Loucy (cell line): ENCODE measurements around the gene KLF16.

Source experiments
- H2AFZ ChIP-seq: fragments of 200-600 bp; sonication (generic); 2 replicates; pipeline ENCODE4 v1.6.0; 2016; ENCODE audit warnings: antibody characterized with exemption, mild to moderate bottlenecking, low read length, moderate library complexity
- H3F3A ChIP-seq: fragments of 200-600 bp; 2 replicates; pipeline ENCODE4 v1.6.0; 2016; ENCODE audit warnings: antibody characterized with exemption, low read depth, mild to moderate bottlenecking
- H3K27me3 ChIP-seq: fragments of 200-600 bp; sonication (generic); 2 replicates; pipeline ENCODE4 v1.6.1; 2014; ENCODE audit warnings: low read length, mild to moderate bottlenecking; ENCODE audit not compliant: insufficient read depth, poor library complexity, severe bottlenecking
- H3K36me3 ChIP-seq: fragments of 200-600 bp; sonication (generic); 2 replicates; pipeline ENCODE4 v1.6.1; 2016; ENCODE audit warnings: low read length; ENCODE audit not compliant: insufficient read depth
- H3K4me1 ChIP-seq: fragments of 200-600 bp; sonication (generic); 2 replicates; pipeline ENCODE4 v1.5.1; 2014; ENCODE audit warnings: low read length, mild to moderate bottlenecking; ENCODE audit not compliant: insufficient read depth, poor library complexity, severe bottlenecking
- H3K4me2 ChIP-seq: fragments of 200-600 bp; sonication (generic); 2 replicates; pipeline ENCODE4 v1.6.0; 2014; ENCODE audit warnings: antibody characterized with exemption, low read length, low read depth, mild to moderate bottlenecking; ENCODE audit not compliant: poor library complexity, severe bottlenecking
- H3K4me3 ChIP-seq: fragments of 200-600 bp; sonication (generic); 2 replicates; pipeline ENCODE4 v1.5.1; 2014; ENCODE audit warnings: low read length, mild to moderate bottlenecking, mixed read lengths; ENCODE audit not compliant: poor library complexity, severe bottlenecking
- H3K79me2 ChIP-seq: fragments of 200-600 bp; sonication (generic); 2 replicates; pipeline ENCODE4 v1.6.1; 2014; ENCODE audit warnings: low read length; ENCODE audit not compliant: insufficient read depth
- H3K9ac ChIP-seq: fragments of 200-600 bp; sonication (generic); 2 replicates; pipeline ENCODE4 v1.6.0; 2014; ENCODE audit warnings: mild to moderate bottlenecking, low read depth, low read length, moderate library complexity; ENCODE audit not compliant: poor library complexity, severe bottlenecking
- H3K9me2 ChIP-seq: fragments of 200-600 bp; sonication (generic); replicated peaks from 2 replicates; pipeline ENCODE4 v1.6.1; 2016; ENCODE audit warnings: low read depth, low read length, mixed read lengths
- H3K9me3 ChIP-seq: fragments of 200-600 bp; sonication (generic); 2 replicates; pipeline ENCODE4 v1.6.1; 2014; ENCODE audit warnings: mild to moderate bottlenecking, antibody characterized with exemption, low read length, low read depth; ENCODE audit not compliant: insufficient read depth
- H4K20me1 ChIP-seq: fragments of 200-600 bp; sonication (generic); 2 replicates; pipeline ENCODE4 v1.6.0; 2014; ENCODE audit warnings: antibody characterized with exemption, low read length, mild to moderate bottlenecking; ENCODE audit not compliant: insufficient read depth, poor library complexity, severe bottlenecking
- CTCF ChIP-seq: fragments of 200-600 bp; sonication (generic); conservative IDR thresholded peaks from 2 replicates; pipeline ENCODE4 v1.5.1; 2014; ENCODE audit warnings: mild to moderate bottlenecking, antibody characterized with exemption, low read length
- EZH2phosphoT487 ChIP-seq: fragments of 200-600 bp; IDR thresholded peaks from 2 replicates; pipeline ENCODE4 v1.6.1; 2018; ENCODE audit warnings: antibody characterized with exemption, mild to moderate bottlenecking, moderate library complexity, borderline replicate concordance

Gene KLF16

DNA sequence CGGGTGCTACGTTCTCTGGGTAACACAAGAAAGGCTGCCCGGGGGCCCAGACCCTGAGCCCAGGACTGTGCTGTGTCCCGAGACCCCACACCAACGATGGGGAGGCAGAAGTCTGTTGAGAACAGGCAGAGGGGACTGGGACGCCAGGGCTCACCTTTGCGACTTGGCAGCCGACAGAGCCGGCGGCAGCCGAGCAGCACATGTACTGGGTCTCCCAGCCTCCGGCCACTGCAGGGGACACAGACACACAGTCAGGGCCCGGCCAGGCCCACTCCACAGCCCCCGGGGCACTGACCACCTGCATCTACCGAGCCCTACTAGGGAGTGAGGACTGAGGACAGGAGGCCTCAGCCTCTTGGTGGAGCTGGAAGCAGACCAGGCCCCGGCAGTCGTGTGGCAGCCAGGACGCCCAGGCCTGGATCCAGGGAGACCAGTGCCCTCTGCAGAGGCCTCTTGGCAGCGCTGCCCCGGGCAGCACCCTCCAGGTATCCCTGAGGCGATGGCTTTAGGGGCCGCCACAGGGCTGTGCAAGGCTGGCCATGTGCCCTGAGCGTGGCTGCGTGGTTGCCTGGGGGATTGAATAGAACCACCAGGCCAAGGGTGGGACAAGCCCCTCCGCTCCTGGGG, 45.7 kb downstream of the KLF16 start:
- no peak overlapping the region for H2AFZ ChIP-seq
- H3K4me2 ChIP-seq, result no peak overlapping the region
- no peaks in the 10 kb centered on the region for H4K20me1 ChIP-seq
- H3K79me2 ChIP-seq, result no peaks in the 10 kb centered on the region
- H3K36me3 ChIP-seq, result peaks cover 43% of the 10 kb centered on the region; the same call in 1 of the 2 replicates
- no peaks in the 10 kb centered on the region for H3K9me3 ChIP-seq
- TF ChIP-seq CTCF (no peak), EZH2phosphoT487 (no peak)
- H3K27me3 ChIP-seq, result no peaks in the 10 kb centered on the region
- no peaks in the 10 kb centered on the region for H3K9me2 ChIP-seq
- H3F3A ChIP-seq, result no peaks in the 10 kb centered on the region
- no peak overlapping the region for H3K9ac ChIP-seq
- peaks cover 10% of the 10 kb centered on the region for H3K4me1 ChIP-seq
- no peak overlapping the region for H3K4me3 ChIP-seq

DNA sequence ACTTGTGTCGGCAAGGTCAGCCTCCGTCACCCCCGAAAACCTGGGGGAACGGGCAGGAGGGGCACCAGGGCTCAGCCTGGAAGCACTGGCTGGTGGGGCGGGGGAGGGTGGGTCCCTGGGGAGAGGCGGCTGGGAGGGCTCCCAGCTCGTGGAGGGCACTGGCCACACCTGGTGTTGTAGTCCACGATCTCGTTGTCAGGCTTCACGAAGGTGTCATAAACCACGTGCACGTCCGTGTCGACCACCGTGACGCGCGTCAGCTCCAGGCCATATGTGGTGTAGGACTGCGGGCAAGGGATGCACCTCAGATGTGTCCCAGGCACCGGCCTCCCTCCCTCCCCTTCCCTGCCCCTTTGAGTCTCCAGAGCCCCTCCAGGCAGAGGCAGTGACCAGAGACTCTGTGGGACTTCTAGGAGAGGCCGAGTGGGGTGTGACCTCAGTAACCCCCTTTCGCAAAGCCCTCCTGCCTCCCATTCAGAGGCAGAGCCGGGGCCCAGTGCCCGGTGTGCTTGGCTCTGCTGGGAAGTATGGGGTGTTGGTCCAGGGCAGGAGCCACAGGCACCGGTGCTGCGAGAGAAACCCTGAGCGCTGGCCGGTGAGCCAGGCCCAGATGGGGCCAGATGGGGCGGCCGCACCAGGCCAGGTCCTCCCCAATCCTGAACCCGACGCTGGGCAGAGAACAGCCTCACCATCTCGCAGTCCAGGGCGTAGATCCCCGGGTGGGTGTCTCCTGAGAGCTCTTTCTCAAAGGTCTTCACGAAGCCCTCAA, 46.7 kb downstream of the KLF16 start:
- Histone ChIP-seq H3K4me1 (peaks cover 10% of the 10 kb centered on the region), H4K20me1 (no peaks in the 10 kb centered on the region), H2AFZ (no peak overlapping the region), H3K27me3 (no peaks in the 10 kb centered on the region), H3K36me3 (peaks cover 43% of the 10 kb centered on the region; the same call in 1 of the 2 replicates), H3K4me2 (no peak overlapping the region), H3F3A (no peaks in the 10 kb centered on the region), H3K79me2 (peaks cover 3% of the 10 kb centered on the region; the same call in 1 of the 2 replicates), H3K4me3 (no peak overlapping the region), H3K9ac (no peak overlapping the region), H3K9me2 (no peaks in the 10 kb centered on the region), H3K9me3 (no peaks in the 10 kb centered on the region)
- TF ChIP-seq CTCF (no peak), EZH2phosphoT487 (no peak)

- Histone ChIP-seq H3K79me2 (peaks cover 11% of the 10 kb centered on the region; the same call in 1 of the 2 replicates), H3F3A (no peaks in the 10 kb centered on the region), H3K4me3 (no peak overlapping the region), H3K4me2 (no peak overlapping the region), H3K4me1 (peaks cover 18% of the 10 kb centered on the region), H3K27me3 (no peaks in the 10 kb centered on the region), H4K20me1 (no peaks in the 10 kb centered on the region), H3K9me3 (no peaks in the 10 kb centered on the region), H3K36me3 (peaks cover 42% of the 10 kb centered on the region; the same call in 1 of the 2 replicates), H3K9ac (no peak overlapping the region), H2AFZ (no peak overlapping the region), H3K9me2 (no peaks in the 10 kb centered on the region)
- no peak for TF ChIP-seq CTCF
- no peak for TF ChIP-seq EZH2phosphoT487
Observed at GRCh38 chr19:1815605-1816529, 47.5 kb downstream of the KLF16 start.
